ENCODE measurements around the gene NUP93. TPM values are rescaled to one million over a fixed set of nuclear protein-coding genes. Genes with fewer than 3 reads are reported as not detected.

NUP93 gene
- polyA plus RNA-seq, 1 experiment, result 46.4 TPM

DNA sequence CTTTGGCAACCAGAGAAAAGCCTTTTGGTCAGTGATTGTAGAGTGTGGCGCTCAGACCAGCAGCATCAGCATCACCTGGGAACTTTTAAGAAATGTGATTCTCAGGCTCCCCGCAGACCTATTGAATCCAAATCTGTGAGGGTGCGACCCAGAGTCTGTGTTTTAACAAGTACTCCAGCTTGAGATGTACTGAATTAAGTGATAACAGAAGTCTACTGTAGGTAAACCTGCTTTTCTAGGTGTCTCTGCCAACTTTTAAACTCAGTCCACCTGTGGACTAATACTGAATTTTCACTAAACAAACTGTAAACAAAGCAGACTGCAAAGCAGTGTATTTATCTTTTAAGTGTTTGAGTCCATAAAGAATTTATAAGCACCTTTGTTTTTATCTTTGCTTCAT, 43.6 kb downstream of the NUP93 start:
- DNase-seq (ENCODE audit: low read depth, low spot score), result no peak
- no peaks in the 10 kb centered on the region for H3K9me3 ChIP-seq (ENCODE audit: control insufficient read depth, insufficient read depth, low read length)
- H3K27me3 ChIP-seq (ENCODE audit: control insufficient read depth, insufficient read depth, low read length), result no peaks in the 10 kb centered on the region
- ChIA-PET CTCF (interaction anchor here (0.6 to 0.9 kb wide), 2 partner anchors 196 to 305 kb away, joined by 3 read pairs; no protein-coding TSS in a partner anchor), POLR2A (no interaction called here)
- no peak overlapping the region for H3K4me3 ChIP-seq (ENCODE audit: low read depth, low read length)
- no peak overlapping the region for H3K27ac ChIP-seq (ENCODE audit: low read depth, low read length)
- TF ChIP-seq CTCF (IDR thresholded peaks at IDR 0.05; ENCODE audit: low read depth, low read length), result no peak

DNA sequence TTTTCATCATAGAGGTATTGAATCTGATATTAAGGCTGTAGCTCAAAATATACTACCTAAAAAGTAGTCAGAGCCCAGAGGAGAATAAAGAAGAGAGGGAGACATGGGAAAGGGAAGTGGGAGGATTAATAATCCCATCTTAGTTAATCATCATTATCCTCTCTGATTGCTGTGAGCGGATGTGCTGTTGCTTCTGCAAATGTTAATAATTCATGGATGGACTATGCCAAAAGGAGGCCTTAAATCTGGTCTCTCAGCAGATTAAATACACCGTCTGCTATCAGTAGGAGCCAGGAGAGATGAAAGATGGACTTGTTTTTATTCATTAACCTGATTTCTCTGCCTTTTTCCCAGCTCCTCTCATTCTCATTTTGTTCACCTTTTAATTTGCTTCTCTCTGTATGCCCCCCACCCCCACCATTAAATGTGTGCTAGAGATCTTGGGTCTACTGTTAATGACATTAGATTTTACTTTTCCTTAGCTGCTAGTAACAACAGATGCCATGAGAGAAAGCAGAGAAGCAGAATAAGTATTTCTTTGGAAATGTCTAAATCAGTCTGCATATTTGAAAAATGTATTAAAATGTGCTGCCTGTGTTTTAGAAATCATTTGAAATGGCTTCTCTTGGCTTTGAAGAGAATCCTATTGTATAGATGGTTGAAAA, 44.2 kb downstream of the NUP93 start:
- ChIA-PET POLR2A (no interaction called here), CTCF (interaction anchor here (0.6 to 0.9 kb wide), 2 partner anchors 197 to 306 kb away, joined by 3 read pairs; no protein-coding TSS in a partner anchor)
- no peak for TF ChIP-seq CTCF (IDR thresholded peaks at IDR 0.05; ENCODE audit: low read depth, low read length)
- H3K4me3 ChIP-seq (ENCODE audit: low read depth, low read length), result no peak overlapping the region
- H3K27me3 ChIP-seq (ENCODE audit: control insufficient read depth, insufficient read depth, low read length), result no peaks in the 10 kb centered on the region
- H3K27ac ChIP-seq (ENCODE audit: low read depth, low read length), result no peak overlapping the region
- no peak for DNase-seq (ENCODE audit: low read depth, low spot score)
- no peaks in the 10 kb centered on the region for H3K9me3 ChIP-seq (ENCODE audit: control insufficient read depth, insufficient read depth, low read length)

DNA sequence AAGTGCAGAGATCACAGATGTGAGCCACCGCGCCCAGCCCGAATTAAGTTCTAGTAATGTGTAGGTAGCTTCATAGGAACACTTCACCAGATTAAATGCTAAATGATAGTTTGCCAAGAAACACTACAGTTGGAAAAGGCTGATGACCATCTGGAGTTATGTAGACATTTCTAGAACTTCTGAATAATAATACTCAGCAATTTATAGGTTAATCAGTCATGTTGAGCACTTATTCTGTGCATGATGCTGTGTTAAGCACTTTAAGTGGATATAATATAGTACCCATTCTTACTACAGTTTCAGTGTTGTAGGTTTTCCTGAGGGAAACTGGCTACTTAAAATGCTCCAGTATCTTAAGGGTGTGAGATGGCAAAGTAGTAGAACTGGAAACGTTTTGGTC, 45.2 kb downstream of the NUP93 start:
- Histone ChIP-seq H3K27me3 (ENCODE audit: control insufficient read depth, insufficient read depth, low read length) (no peaks in the 10 kb centered on the region), H3K9me3 (ENCODE audit: control insufficient read depth, insufficient read depth, low read length) (no peaks in the 10 kb centered on the region), H3K4me3 (ENCODE audit: low read depth, low read length) (no peak overlapping the region), H3K27ac (ENCODE audit: low read depth, low read length) (no peak overlapping the region)
- DNase-seq (ENCODE audit: low read depth, low spot score), result no peak
- POLR2A ChIA-PET, result no interaction called here
- CTCF ChIA-PET, result no interaction called here
- TF ChIP-seq CTCF (IDR thresholded peaks at IDR 0.05; ENCODE audit: low read depth, low read length), result no peak

DNA sequence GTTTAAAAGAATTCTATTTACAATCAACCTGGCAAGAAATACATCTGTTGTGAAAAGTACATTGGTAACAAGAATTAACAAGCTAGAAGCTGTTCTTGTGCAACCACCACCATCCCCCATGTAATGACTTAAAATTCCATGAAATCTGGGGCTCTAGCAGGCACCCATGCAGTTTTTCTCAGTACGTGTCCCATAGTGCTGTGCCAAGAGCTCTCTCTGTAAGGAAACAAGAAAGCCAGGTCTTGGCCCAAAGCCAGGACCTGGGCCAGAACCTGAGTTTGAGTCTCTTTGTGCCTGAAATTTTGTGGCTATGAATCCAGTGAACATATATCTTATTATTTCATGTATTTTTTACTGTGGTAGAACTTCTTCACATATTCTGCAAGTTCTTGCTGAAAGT, 46.6 kb downstream of the NUP93 start:
- Histone ChIP-seq H3K27me3 (ENCODE audit: control insufficient read depth, insufficient read depth, low read length) (no peaks in the 10 kb centered on the region), H3K27ac (ENCODE audit: low read depth, low read length) (no peak overlapping the region), H3K4me3 (ENCODE audit: low read depth, low read length) (no peak overlapping the region), H3K9me3 (ENCODE audit: control insufficient read depth, insufficient read depth, low read length) (no peaks in the 10 kb centered on the region)
- CTCF ChIA-PET, result interaction anchor here (2.7 kb wide), 1 partner anchor 17 kb away, joined by 8 read pairs; no protein-coding TSS in a partner anchor
- DNase-seq (ENCODE audit: low read depth, low spot score), result no peak
- no peak for TF ChIP-seq CTCF (IDR thresholded peaks at IDR 0.05; ENCODE audit: low read depth, low read length)
- POLR2A ChIA-PET, result no interaction called here

DNA sequence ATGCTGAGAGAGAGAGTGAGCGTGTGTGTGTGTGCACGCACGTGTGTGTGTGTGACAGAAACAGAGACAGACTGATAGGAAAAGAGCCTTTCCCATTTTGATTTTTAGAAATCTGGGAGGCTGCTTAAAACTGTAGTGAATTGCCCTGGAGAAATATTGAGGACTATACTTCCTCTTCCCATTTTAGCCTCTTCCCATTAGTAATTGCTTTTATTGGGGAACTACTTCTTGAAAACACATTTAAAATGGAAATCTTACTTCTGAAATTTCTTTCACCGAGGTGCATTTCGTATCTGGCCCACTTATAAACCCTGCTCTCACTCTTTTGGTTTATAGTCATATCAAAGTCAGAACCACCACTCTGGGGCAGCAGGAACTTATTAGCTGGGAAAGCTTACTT, 47.1 kb downstream of the NUP93 start:
- no peak for DNase-seq (ENCODE audit: low read depth, low spot score)
- Histone ChIP-seq H3K9me3 (ENCODE audit: control insufficient read depth, insufficient read depth, low read length) (no peaks in the 10 kb centered on the region), H3K27me3 (ENCODE audit: control insufficient read depth, insufficient read depth, low read length) (no peaks in the 10 kb centered on the region), H3K4me3 (ENCODE audit: low read depth, low read length) (no peak overlapping the region), H3K27ac (ENCODE audit: low read depth, low read length) (no peak overlapping the region)
- CTCF ChIA-PET, result interaction anchor here (1.0 to 2.7 kb wide), 2 partner anchors 10 to 16 kb away, joined by 4 to 8 read pairs; no protein-coding TSS in a partner anchor
- no peak for TF ChIP-seq CTCF (IDR thresholded peaks at IDR 0.05; ENCODE audit: low read depth, low read length)
- POLR2A ChIA-PET, result no interaction called here

All from AG04450 (cell line).